Transverse colon (tissue), 4 donors: Measurements from ENCODE around the gene PTGFRN. TPM values are rescaled to one million over a fixed set of nuclear protein-coding genes. Genes with fewer than 3 reads are reported as not detected.

ENCODE experiments used
- DNase-seq: peaks from one replicate; pipeline ENCODE4 v3.0.0-alpha.2; 2019
- H3K27ac ChIP-seq, 4 donors: fragments of 200-600 bp; sonication (generic); 2 replicates each; pipeline ENCODE4 v1.5.1; 2016 to 2018; ENCODE audit warnings: inconsistent platforms in 4 of 4
- H3K27me3 ChIP-seq: fragments of 200-600 bp; sonication (generic); 2 replicates; pipeline ENCODE4 v1.5.1; 2017; ENCODE audit warnings: inconsistent platforms
- H3K36me3 ChIP-seq, 4 donors: fragments of 200-600 bp; sonication (generic); 2 replicates each; pipeline ENCODE4 v1.5.1; 2017 to 2019; ENCODE audit warnings: inconsistent platforms in 4 of 4
- H3K4me1 ChIP-seq, 4 donors: fragments of 200-600 bp; sonication (generic); 2 replicates each; pipeline ENCODE4 v1.5.1; 2017 to 2020; ENCODE audit warnings: inconsistent platforms in 4 of 4
- H3K4me3 ChIP-seq, 4 donors: fragments of 200-600 bp; sonication (generic); 1 replicate in 1 of 4; 2 replicates in 3 of 4; pipeline versions ENCODE4 v1.5.1 to v1.6.1; 2017 to 2019; ENCODE audit warnings: inconsistent platforms in 4 of 4
- H3K9me3 ChIP-seq, 2 donors: fragments of 200-600 bp; sonication (generic); 2 replicates each; pipeline ENCODE4 v1.5.1; 2017 to 2019; ENCODE audit warnings: inconsistent platforms in 2 of 2
- CTCF ChIP-seq, 5 experiments: fragments of 200-600 bp in 3 of 5; fragments of 450-650 bp in 2 of 5; sonication (generic) in 3 of 5; IDR thresholded peaks; 1 replicate in 2 of 5; 2 replicates in 3 of 5; pipeline ENCODE4 v1.5.1; 2016 to 2017; ENCODE audit warnings: antibody characterized with exemption in 5 of 5, inconsistent platforms in 3 of 5, mild to moderate bottlenecking in 2 of 5, moderate library complexity in 1 of 5
- EP300 ChIP-seq: sonication (generic); formaldehyde crosslinking; IDR thresholded peaks from one replicate; pipeline ENCODE4 v1.6.1; 2017; ENCODE audit warnings: antibody characterized with exemption, low read depth
- POLR2A ChIP-seq: fragments of 450-650 bp; IDR thresholded peaks from one replicate; pipeline ENCODE4 v1.6.1; 2016; ENCODE audit warnings: antibody characterized with exemption, mild to moderate bottlenecking, moderate library complexity
- POLR2AphosphoS5 ChIP-seq, 3 donors: sonication (generic); formaldehyde crosslinking; IDR thresholded peaks; one replicate each; pipeline ENCODE4 v1.6.1; 2016; ENCODE audit warnings: antibody characterized with exemption in 3 of 3
- WGBS, 2 donors: methylation state at CpG; one replicate each; pipeline ENCODE4 v1.1.5; 2018; ENCODE audit warnings: low coverage in 1 of 2; 5-methylcytosine and 5-hydroxymethylcytosine counted together
- in situ Hi-C, 4 donors: fragments of 200-750 bp; cut with MboI; loops; one replicate each; pipeline versions ENCODE4 v1.15.0 to v1.15.1; 2017; ENCODE audit warnings: low sequenced_read_pairs in 3 of 4, low pct_ligation_motif_present in 1 of 4, low pct_unique_long_range_greater_than_20kb in 1 of 4
- intact Hi-C: fragments of 100-400 bp; cut with DNase I; formaldehyde crosslinking; loops from one replicate; pipeline ENCODE4 v1.15.1; 2023; ENCODE audit warnings: low total_unique reads
- total RNA-seq, 4 donors: library from RNA; depleted of rRNA; stranded (reverse); fragments of >200 nt; gene quantifications; one replicate each; pipeline ENCODE4 v1.1.0, GENCODE V29; 2016

PTGFRN gene
- total RNA-seq, 4 donors from 2014 or later: 39.6 to 98.9 (median 73.9) TPM

- no peak for DNase-seq
- intact Hi-C loops: loop anchor here (5.0 kb wide), 1 partner anchor 38 kb away; no protein-coding TSS in a partner anchor
- Histone ChIP-seq H3K4me3 (no peak overlapping the region), H3K9me3 (no peaks in the 10 kb centered on the region), H3K27ac (peak overlapping the region; percentile 70 to 84 (median 74)), H3K36me3 (peaks cover 0 to 9% (median 4%) of the 10 kb centered on the region in 4 donors), H3K4me1 (peaks cover 0 to 21% (median 11%) of the 10 kb centered on the region in 4 donors), H3K27me3 (no peaks in the 10 kb centered on the region)
- no peak for TF ChIP-seq EP300
- no peak for TF ChIP-seq POLR2AphosphoS5 (IDR thresholded peaks at IDR 0.05)
- no peak for TF ChIP-seq CTCF (IDR thresholded peaks at IDR 0.05)
- no peak for TF ChIP-seq POLR2A
- in situ Hi-C loops: no loop called here
- 53 to 59% methylated on average over 5 to 13 of the region's 13 CpGs for WGBS, 2 donors
These were observed 40.9 kb downstream of the PTGFRN start for GRCh38 chr1:116950517-116951199.

GRCh38 chr1:116951200-116951935 is 41.7 kb downstream of the PTGFRN start:
- Histone ChIP-seq H3K27me3 (no peaks in the 10 kb centered on the region), H3K4me1 (peaks cover 0 to 21% (median 11%) of the 10 kb centered on the region in 4 donors), H3K4me3 (no peak overlapping the region), H3K27ac (peak overlapping the region; percentile 70 to 84 (median 74)), H3K9me3 (no peaks in the 10 kb centered on the region), H3K36me3 (peaks cover 0 to 9% (median 4%) of the 10 kb centered on the region in 4 donors)
- WGBS, 2 donors: 62 to 77% methylated on average over 10 of the region's 10 CpGs
- DNase-seq: peak; percentile 47
- intact Hi-C loops: loop anchor here (5.0 kb wide), 1 partner anchor 39 kb away; no protein-coding TSS in a partner anchor
- TF ChIP-seq EP300 (no peak), POLR2AphosphoS5 (IDR thresholded peaks at IDR 0.05) (no peak), POLR2A (no peak), CTCF (IDR thresholded peaks at IDR 0.05) (no peak)
- in situ Hi-C loops: no loop called here

- H3K4me1 ChIP-seq: peaks cover 0 to 15% (median 8%) of the 10 kb centered on the region in 4 donors
- DNase-seq: no peak
- H3K27me3 ChIP-seq: no peaks in the 10 kb centered on the region
- no peak overlapping the region for H3K4me3 ChIP-seq
- in situ Hi-C loops (no loop called here), intact Hi-C loops (loop anchor here (5.0 kb wide), 1 partner anchor 41 kb away; no protein-coding TSS in a partner anchor)
- WGBS, 2 donors: 93% methylated on average over 2 of the region's 2 CpGs; no CpG with 5 or more reads in 1 of the 2 donors
- peaks cover 0 to 9% (median 4%) of the 10 kb centered on the region in 4 donors for H3K36me3 ChIP-seq
- no peaks in the 10 kb centered on the region for H3K9me3 ChIP-seq
- TF ChIP-seq POLR2A (no peak), EP300 (no peak), POLR2AphosphoS5 (IDR thresholded peaks at IDR 0.05) (no peak), CTCF (IDR thresholded peaks at IDR 0.05) (no peak)
- peak overlapping the region in 2 of 4 donors; percentile 5 to 84 for H3K27ac ChIP-seq
These were observed 43.1 kb downstream of the PTGFRN start for GRCh38 chr1:116952738-116953275.

- DNase-seq: no peak
- Histone ChIP-seq H3K36me3 (peaks cover 0 to 5% (median 2%) of the 10 kb centered on the region in 4 donors), H3K27ac (peak overlapping the region in 2 of 4 donors; percentile 17 to 42), H3K27me3 (no peaks in the 10 kb centered on the region), H3K4me1 (peaks cover 0 to 11% (median 7%) of the 10 kb centered on the region in 4 donors), H3K4me3 (no peak overlapping the region), H3K9me3 (no peaks in the 10 kb centered on the region)
- intact Hi-C loops (loop anchor here (5.0 kb wide), 1 partner anchor 42 kb away; no protein-coding TSS in a partner anchor), in situ Hi-C loops (no loop called here)
- 40 to 78% methylated on average over 2 to 3 of the region's 3 CpGs for WGBS, 2 donors
- TF ChIP-seq EP300 (no peak), POLR2AphosphoS5 (IDR thresholded peaks at IDR 0.05) (peak in 2 of 3 donors; percentile 60 to 61)
These were observed 44.7 kb downstream of the PTGFRN start for GRCh38 chr1:116954440-116954839.
